HG02981 (cell line): ENCODE data around the gene ZNF808.
A peak's percentile ranks its signal among the peaks of the same experiment; 100 is the strongest.
"Not testable (repeated sequence)": the region's sequence is repeated elsewhere in the genome, so short reads cannot be mapped to it uniquely, and the experiment has no call there.

Source experiments
- ATAC-seq: cut with Tn5 transposase; IDR thresholded peaks from one replicate; pipeline ENCODE4 v1.9.1; 2021; ENCODE audit warnings: mild to moderate bottlenecking, moderate library complexity; ENCODE audit not compliant: unreplicated experiment

The ZNF808 gene

DNA sequence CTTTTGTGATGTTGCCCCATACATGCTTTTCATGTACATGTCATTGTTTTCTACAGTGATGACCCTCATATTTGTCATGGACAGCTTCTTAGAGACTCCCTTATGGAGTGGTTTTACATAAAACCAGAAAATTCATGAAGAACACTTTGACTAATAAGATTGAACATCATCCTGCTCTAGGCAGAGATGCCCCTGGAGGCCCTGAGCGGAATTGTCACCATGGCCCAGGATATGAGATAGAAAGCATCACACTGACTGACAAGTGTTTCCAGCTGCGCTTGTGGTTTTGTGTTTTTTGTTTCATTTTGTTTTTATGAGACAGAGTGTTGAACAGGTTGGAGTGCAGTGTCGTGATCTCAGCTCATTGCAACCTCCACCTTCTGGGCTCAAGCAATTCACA lies 64.8 kb downstream of the ZNF808 start:
- ATAC-seq, result no peak

DNA sequence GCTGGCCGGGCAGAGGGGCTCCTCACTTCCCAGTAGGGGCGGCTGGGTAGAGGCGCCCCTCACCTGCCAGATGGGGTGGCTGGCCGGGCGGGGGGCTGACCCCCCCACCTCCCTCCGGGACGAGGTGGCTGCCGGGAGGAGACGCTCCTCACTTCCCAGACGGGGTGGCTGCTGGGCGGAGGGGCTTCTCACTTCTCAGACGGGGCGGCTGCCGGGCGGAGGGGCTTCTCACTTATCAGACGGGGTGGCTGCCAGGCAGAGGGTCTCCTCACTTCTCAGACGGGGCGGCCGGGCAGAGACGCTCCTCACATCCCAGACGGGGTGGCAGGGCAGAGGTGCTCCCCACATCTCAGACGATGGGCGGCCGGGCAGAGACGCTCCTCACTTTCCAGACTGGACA lies 66.0 kb downstream of the ZNF808 start:
- not testable (repeated sequence) for ATAC-seq

DNA sequence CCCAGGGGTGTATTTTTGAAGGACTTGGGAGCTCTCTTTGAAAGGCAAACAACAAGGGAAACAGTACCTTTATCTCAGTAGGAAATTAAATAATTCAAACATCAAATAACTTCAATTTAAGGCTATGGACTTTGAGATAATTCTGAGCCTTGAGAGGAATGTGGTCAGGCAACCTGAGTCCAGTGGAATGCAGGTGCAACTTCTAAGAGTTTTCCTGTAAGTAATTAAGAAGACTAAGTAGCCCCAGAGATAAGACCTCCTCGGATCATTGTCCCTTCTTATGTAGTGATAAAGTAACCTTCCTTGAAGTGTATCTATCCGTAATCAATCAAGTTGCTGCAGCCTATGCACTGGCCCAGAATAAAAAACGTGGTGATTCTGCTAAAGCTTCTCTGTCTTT lies 71.8 kb downstream of the ZNF808 start:
- ATAC-seq, result no peak

DNA sequence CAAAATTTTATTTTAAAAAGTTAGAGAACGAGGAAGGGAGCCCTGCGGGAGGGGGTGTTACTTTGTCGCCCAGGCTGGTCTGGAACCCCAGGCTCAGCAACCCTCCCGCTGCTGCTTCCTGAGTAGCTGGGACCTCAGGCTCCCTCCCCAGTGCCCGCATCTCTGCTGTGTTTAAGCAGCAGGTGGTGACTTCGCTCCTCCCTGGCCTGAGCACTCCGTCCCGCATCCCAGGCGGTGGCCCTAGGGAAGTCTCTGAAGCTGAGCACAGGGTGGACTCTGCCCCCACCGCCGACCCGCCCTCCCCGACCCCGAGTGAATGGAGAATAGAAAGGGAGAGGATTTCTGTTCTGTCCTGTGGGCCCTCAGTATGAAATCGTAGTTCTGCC lies 73.2 kb downstream of the ZNF808 start:
- peak; percentile 8 for ATAC-seq

GRCh38 chr19:52601025-52601973 lies 73.8 kb downstream of the ZNF808 start:
- ATAC-seq, result peak; percentile 94

GRCh38 chr19:52601974-52602366 lies 74.5 kb downstream of the ZNF808 start:
- ATAC-seq, result not testable (repeated sequence)

DNA sequence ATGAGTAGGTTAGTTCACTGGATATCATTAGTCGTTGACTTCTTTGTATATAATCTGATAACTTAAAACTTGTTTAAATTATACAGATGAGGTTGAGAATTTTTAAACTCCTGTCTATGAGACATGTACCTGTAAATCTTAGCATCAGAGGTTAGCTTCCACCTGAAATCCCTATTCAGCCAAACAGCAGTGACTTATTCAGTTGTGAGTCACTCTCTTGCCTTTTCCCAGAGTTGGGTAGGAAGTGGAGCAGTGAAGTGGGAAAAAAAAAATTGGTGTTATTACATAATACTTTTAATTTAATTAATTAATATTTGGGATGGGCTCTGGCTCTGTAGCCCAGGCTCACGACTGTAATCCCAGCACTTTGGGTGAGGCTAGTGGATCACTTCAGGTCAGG lies 75.5 kb downstream of the ZNF808 start:
- ATAC-seq, result no peak

- no peak for ATAC-seq
Observed at GRCh38 chr19:52603558-52604207, 76.2 kb downstream of the ZNF808 start.
